Activated CD4-positive, alpha-beta T cell treated with anti-CD3 and anti-CD28 coated beads for 36 hours (primary cell): Measurements from ENCODE around the gene SYCN. TPM values are rescaled to one million over a fixed set of nuclear protein-coding genes. Genes with fewer than 3 reads are reported as not detected.

Experiments
- ATAC-seq: fragments of 200-7000 bp; cut with Tn5 transposase; one replicate; pipeline ENCODE4 v1.10.0; 2021; ENCODE audit warnings: mild to moderate bottlenecking, moderate library complexity
- CTCF ChIA-PET: fragments of 350-600 bp; sonication (Branson Sonifier 250); formaldehyde crosslinking; loops from one replicate; lab custom pipeline; 2021; ENCODE audit warnings: antibody characterized with exemption; lab: Charles Lee
- POLR2A ChIA-PET: fragments of 350-600 bp; sonication (Branson Sonifier 250); formaldehyde crosslinking; loops from one replicate; lab custom pipeline; 2021; ENCODE audit warnings: antibody characterized with exemption, inconsistent platforms; lab: Charles Lee
- DNase-seq: peaks from one replicate; pipeline ENCODE4 v3.0.0-alpha.2; 2020
- H3K27ac Mint-ChIP-seq: one replicate; pipeline ENCODE4 v1.8.0; 2021; ENCODE audit warnings: mixed read lengths
- H3K27me3 Mint-ChIP-seq: one replicate; pipeline ENCODE4 v1.8.0; 2021; ENCODE audit warnings: mixed read lengths
- H3K36me3 Mint-ChIP-seq: one replicate; pipeline ENCODE4 v1.8.0; 2021; ENCODE audit warnings: low read depth, mixed read lengths
- H3K4me1 Mint-ChIP-seq: one replicate; pipeline ENCODE4 v1.8.0; 2021; ENCODE audit warnings: mixed read lengths
- H3K4me3 Mint-ChIP-seq: one replicate; pipeline ENCODE4 v1.8.0; 2021; ENCODE audit warnings: mild to moderate bottlenecking, moderate library complexity, mixed read lengths
- H3K9me3 Mint-ChIP-seq: one replicate; pipeline ENCODE4 v1.8.0; 2021; ENCODE audit warnings: low read depth, mixed read lengths
- intact Hi-C, 2 experiments: fragments of 100-400 bp; cut with DNase I in 1 of 2; cut with micrococcal nuclease in 1 of 2; formaldehyde crosslinking; loops; one replicate each; pipeline versions ENCODE4 v1.14.2 to v1.15.1; 2022 to 2024; cut with DNase I, micrococcal nuclease
- total RNA-seq, 2 experiments: library from RNA; stranded (reverse); gene quantifications; one replicate each; pipeline ENCODE4 v1.2.3, GENCODE V29; 2021

Gene SYCN
- total RNA-seq, 2 experiments from 2014 or later: not detected

DNA sequence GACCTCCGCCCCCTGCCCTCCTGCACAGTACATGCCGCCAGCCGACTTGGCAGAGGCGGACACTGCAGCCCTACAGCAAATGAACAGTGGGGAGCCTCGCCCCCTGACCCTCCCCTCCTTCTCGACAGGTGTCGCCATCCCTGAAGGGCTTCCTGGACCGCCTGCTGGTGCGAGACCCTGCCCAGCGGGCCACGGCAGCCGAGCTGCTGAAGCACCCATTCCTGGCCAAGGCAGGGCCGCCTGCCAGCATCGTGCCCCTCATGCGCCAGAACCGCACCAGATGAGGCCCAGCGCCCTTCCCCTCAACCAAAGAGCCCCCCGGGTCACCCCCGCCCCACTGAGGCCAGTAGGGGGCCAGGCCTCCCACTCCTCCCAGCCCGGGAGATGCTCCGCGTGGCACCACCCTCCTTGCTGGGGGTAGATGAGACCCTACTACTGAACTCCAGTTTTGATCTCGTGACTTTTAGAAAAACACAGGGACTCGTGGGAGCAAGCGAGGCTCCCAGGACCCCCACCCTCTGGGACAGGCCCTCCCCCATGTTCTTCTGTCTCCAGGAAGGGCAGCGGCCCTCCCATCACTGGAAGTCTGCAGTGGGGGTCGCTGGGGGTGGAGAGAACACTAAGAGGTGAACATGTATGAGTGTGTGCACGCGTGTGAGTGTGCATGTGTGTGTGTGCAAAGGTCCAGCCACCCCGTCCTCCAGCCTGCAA lies 25.6 kb downstream of the SYCN start:
- Mint-ChIP-seq H3K27ac (no peak overlapping the region), H3K9me3 (no peaks in the 10 kb centered on the region), H3K4me3 (no peak overlapping the region), H3K36me3 (peaks cover 6% of the 10 kb centered on the region), H3K27me3 (no peaks in the 10 kb centered on the region), H3K4me1 (no peaks in the 10 kb centered on the region)
- intact Hi-C loops: no loop called here
- ATAC-seq (no peak), DNase-seq (no peak)
- POLR2A ChIA-PET: no interaction called here
- CTCF ChIA-PET: no interaction called here

DNA sequence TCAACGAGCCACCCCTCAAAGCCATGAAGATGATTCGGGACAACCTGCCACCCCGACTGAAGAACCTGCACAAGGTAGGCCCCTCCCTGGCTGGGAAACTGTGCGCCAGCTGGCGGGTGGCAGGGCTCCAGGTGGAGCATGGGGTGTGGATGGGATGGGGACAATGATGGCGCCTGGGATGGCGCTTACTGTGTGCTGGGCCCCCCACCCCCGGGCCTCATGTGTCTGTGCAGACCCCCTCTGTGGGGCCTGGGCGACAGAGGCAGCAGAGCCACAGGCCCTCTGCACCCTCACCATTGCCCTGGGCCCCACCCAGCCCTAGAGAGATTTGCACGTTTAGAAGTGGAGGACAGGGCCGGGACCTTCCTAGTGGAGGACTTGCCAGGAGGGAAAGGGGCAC lies 26.3 kb downstream of the SYCN start:
- ChIA-PET POLR2A (no interaction called here), CTCF (no interaction called here)
- Mint-ChIP-seq H3K4me1 (no peaks in the 10 kb centered on the region), H3K27ac (no peak overlapping the region), H3K4me3 (no peak overlapping the region), H3K36me3 (peaks cover 6% of the 10 kb centered on the region), H3K27me3 (no peaks in the 10 kb centered on the region), H3K9me3 (no peaks in the 10 kb centered on the region)
- ATAC-seq (no peak), DNase-seq (no peak)
- intact Hi-C loops: no loop called here

DNA sequence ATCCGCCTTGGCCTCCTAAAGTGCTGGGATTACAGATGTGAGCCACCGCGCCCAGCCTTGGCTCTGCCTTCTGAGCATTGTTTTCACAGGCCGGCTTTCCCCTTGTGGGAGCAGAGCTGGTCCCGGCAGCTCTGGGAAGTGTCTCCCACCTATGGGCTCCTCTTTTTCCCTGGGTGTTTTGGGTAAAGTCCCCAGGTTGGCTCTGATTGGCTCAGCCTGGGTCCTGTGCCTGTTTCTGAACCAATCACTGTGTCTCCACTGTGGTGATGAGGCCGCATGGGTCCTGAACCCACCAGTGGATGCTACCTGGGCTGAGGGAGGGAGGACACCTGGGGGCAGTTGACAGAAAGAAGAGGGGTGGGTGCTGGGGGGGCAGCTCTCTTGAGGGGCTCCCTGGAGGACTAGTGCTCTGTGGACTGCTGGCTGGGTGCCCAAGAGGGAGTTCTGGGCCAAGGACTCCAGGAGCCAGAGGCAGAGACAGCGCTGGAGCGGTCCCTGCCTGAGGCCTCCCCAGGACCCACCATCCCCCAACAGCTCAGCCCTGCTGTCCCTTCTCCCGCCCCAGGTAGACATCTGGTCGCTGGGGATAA lies 26.9 kb downstream of the SYCN start:
- Mint-ChIP-seq H3K4me1 (no peaks in the 10 kb centered on the region), H3K27ac (no peak overlapping the region), H3K9me3 (no peaks in the 10 kb centered on the region), H3K36me3 (peaks cover 6% of the 10 kb centered on the region), H3K27me3 (no peaks in the 10 kb centered on the region), H3K4me3 (no peak overlapping the region)
- ATAC-seq (no peak), DNase-seq (no peak)
- ChIA-PET CTCF (no interaction called here), POLR2A (no interaction called here)
- intact Hi-C loops: no loop called here

DNA sequence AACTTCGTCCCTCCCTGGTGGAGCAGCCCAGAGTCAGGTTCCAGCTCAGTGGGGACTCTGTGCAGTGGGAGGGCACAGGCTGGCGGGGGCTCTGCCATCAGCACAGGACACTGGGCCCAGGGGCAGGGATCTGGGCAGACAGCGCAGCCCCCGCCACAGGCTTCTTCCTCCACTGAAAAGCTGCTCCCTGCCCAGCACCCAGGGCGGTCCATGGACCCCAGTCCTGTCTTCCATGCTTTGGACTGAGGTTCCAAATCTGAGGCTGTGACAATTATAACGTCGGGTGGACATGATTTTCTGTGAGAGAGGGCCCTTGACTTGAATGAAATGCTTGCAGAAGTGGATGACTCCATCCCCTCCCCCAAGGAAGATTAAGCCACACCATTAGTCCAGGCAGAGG lies 28.5 kb downstream of the SYCN start:
- ChIA-PET CTCF (interaction anchor here (0.7 to 1.4 kb wide), 2 partner anchors 11 to 448 kb away, joined by 3 to 4 read pairs; no protein-coding TSS in a partner anchor), POLR2A (no interaction called here)
- DNase-seq: no peak
- Mint-ChIP-seq H3K27me3 (no peaks in the 10 kb centered on the region), H3K27ac (no peak overlapping the region), H3K4me1 (no peaks in the 10 kb centered on the region), H3K4me3 (no peak overlapping the region), H3K36me3 (peaks cover 6% of the 10 kb centered on the region), H3K9me3 (no peaks in the 10 kb centered on the region)
- intact Hi-C loops: no loop called here
- no peak for ATAC-seq

DNA sequence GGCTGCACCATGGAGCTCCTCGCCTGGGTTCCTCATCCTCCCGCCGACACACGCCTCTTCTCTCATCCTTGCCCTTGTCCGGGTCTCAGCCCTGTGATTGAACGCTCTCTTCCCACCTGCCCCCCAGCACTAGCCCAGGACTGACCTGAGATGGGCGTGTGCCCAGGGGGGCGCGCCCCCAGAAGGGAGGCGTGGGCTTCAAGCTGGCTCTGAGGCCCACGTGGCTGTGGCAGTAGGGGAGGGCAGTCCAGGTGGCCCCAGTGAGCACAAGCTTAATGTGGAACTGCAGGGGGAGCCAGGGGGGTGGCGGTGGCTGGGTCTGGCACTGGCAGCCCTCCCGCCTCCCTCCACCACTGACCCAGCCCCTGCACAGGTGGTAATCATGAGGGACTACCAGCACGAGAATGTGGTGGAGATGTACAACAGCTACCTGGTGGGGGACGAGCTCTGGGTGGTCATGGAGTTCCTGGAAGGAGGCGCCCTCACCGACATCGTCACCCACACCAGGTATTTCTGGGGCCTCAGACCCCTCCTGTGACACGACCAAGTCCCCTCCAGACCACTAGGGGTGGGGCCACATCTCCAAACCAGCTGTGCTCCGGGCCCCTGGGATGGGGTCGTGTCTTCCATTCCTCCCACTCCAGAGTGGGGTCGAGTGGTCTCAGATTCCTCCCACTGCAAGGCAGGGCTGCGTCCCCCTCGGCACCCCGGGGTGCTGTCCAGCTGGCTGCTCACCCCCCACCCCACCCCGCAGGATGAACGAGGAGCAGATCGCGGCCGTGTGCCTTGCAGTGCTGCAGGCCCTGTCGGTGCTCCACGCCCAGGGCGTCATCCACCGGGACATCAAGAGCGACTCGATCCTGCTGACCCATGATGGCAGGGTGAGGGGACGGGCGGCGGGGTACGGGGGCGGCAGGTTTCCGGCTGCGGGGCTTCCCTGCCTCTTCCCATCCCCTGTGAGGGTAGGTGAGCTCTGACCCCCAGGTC lies 29.2 kb downstream of the SYCN start:
- Mint-ChIP-seq H3K4me1 (no peaks in the 10 kb centered on the region), H3K4me3 (no peak overlapping the region), H3K36me3 (peaks cover 6% of the 10 kb centered on the region), H3K9me3 (no peaks in the 10 kb centered on the region), H3K27ac (no peak overlapping the region), H3K27me3 (no peaks in the 10 kb centered on the region)
- DNase-seq: no peak
- ATAC-seq: no peak
- POLR2A ChIA-PET: no interaction called here
- CTCF ChIA-PET: interaction anchor here (1.4 kb wide), 1 partner anchor 12 kb away, joined by 4 read pairs; no protein-coding TSS in a partner anchor
- intact Hi-C loops: no loop called here

DNA sequence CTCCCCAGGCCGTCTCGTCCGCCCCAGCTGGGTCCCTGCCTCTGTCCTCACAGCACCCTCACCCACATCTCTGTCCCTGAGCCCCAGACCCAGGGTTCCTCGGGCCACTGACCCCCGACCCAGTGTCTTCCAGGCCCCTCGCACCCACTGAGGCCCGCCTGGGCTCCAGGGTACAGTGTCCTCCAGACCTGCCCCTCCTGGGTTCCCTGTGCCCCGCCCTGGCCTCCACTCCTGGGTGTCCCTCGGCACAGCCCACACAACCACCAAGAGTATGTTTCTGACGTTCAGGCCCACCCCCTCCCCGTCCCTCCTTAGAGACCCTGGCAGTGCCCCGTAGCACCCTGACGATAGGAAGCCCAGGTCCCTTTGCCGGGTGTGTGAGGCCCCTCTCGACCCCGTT lies 29.9 kb downstream of the SYCN start:
- no peak for DNase-seq
- H3K36me3 Mint-ChIP-seq: peaks cover 6% of the 10 kb centered on the region
- ChIA-PET CTCF (no interaction called here), POLR2A (no interaction called here)
- H3K9me3 Mint-ChIP-seq: no peaks in the 10 kb centered on the region
- no peak overlapping the region for H3K4me3 Mint-ChIP-seq
- no peak for ATAC-seq
- no peaks in the 10 kb centered on the region for H3K4me1 Mint-ChIP-seq
- intact Hi-C loops: no loop called here
- H3K27ac Mint-ChIP-seq: no peak overlapping the region
- no peaks in the 10 kb centered on the region for H3K27me3 Mint-ChIP-seq

DNA sequence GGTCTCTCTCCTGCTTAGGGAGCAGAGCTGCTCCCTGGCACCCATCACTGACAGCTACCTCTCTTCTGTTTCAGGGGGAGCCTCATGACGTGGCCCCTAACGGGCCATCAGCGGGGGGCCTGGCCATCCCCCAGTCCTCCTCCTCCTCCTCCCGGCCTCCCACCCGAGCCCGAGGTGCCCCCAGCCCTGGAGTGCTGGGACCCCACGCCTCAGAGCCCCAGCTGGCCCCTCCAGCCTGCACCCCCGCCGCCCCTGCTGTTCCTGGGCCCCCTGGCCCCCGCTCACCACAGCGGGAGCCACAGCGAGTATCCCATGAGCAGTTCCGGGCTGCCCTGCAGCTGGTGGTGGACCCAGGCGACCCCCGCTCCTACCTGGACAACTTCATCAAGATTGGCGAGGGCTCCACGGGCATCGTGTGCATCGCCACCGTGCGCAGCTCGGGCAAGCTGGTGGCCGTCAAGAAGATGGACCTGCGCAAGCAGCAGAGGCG lies 30.5 kb downstream of the SYCN start:
- ChIA-PET POLR2A (no interaction called here), CTCF (no interaction called here)

DNA sequence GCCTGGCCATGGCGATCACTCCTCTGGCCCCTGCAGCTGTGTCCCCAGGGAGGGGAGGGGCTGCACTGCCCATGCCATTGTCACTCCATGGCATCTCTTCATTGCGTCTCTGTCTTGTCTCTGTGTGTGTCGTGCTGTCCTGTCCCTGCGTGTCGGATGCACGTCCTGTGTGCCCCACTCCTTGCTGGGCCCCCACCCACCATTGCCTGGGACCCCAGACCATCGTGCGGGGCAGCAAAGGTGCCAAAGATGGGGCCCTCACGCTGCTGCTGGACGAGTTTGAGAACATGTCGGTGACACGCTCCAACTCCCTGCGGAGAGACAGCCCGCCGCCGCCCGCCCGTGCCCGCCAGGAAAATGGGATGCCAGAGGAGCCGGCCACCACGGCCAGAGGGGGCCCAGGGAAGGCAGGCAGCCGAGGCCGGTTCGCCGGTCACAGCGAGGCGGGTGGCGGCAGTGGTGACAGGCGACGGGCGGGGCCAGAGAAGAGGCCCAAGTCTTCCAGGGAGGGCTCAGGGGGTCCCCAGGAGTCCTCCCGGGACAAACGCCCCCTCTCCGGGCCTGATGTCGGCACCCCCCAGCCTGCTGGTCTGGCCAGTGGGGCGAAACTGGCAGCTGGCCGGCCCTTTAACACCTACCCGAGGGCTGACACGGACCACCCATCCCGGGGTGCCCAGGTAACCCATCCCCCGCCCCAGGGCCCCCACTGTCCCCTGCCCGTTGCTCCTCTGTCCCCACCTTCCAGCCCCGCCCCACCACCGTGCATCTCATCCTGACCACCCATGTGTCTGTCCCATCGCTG lies 31.2 kb downstream of the SYCN start:
- no peak overlapping the region for H3K4me3 Mint-ChIP-seq
- ATAC-seq: no peak

More for the DNA sequence above, 30.5 kb downstream of the SYCN start:
- Mint-ChIP-seq H3K36me3 (peaks cover 6% of the 10 kb centered on the region), H3K4me1 (no peaks in the 10 kb centered on the region), H3K4me3 (no peak overlapping the region), H3K9me3 (no peaks in the 10 kb centered on the region), H3K27ac (no peak overlapping the region), H3K27me3 (no peaks in the 10 kb centered on the region)
- DNase-seq (no peak), ATAC-seq (no peak)
- intact Hi-C loops: no loop called here

DNA sequence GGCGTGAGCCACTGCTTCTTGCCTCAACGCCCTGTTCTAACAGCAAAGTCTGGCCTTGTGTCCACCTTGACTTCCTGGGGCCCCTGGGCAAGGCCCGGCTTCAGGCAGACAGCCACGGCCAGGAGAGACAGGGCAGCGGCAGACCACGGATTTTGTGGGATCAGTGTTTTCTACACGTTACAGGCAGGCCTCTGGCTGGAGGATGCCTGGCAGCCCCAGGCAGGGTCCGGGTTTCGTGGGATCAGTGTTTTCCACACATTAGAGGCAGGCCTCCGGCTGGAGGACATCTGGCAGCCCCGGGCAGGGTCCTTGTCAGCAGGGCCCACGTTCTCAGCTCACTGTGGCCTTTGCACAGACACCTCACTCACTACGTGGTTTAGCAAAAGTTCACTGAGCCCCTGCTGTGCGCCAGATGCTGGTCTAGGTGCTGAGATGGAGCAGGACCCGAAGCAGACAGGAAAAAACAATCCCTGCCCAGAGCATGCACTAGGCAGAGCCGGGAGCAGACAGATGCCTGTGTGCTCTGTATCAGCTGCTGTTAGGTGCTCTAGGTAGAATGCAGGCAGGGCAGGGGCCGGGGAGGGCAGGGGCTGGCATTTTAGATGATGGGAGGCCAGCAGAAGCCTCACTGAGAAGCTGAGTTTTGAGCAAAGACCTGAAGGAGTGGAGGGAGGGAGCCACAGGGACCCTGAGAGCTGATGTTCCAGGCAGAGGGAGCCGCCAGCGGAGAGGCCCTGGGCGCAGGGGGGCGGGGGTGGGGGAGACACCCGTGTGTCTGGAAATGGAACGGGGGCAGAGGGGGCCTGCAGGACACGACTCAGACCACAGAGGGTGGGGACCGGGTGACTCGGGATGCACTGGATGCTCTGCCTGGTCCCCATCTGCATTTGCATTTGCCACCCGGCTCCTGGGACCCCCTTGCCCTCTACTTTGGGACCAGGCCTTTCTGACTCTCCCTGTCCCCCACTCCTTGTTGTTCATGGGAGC lies 32.3 kb downstream of the SYCN start:
- DNase-seq: no peak
- Mint-ChIP-seq H3K4me3 (no peak overlapping the region), H3K36me3 (peaks cover 1% of the 10 kb centered on the region), H3K9me3 (no peaks in the 10 kb centered on the region), H3K27ac (no peak overlapping the region), H3K27me3 (no peaks in the 10 kb centered on the region), H3K4me1 (no peaks in the 10 kb centered on the region)
- ChIA-PET POLR2A (no interaction called here), CTCF (interaction anchor here (0.7 kb wide), 1 partner anchor 433 kb away, joined by 4 read pairs; no protein-coding TSS in a partner anchor)
- ATAC-seq: no peak
- intact Hi-C loops: no loop called here

More for the DNA sequence above, 31.2 kb downstream of the SYCN start:
- peaks cover 1% of the 10 kb centered on the region for H3K36me3 Mint-ChIP-seq
- ChIA-PET CTCF (no interaction called here), POLR2A (no interaction called here)
- no peak for DNase-seq
- no peaks in the 10 kb centered on the region for H3K4me1 Mint-ChIP-seq
- H3K27ac Mint-ChIP-seq: no peak overlapping the region
- intact Hi-C loops: no loop called here
- no peaks in the 10 kb centered on the region for H3K9me3 Mint-ChIP-seq
- H3K27me3 Mint-ChIP-seq: no peaks in the 10 kb centered on the region
